ENCODE results near the gene MYADM.

GRCh38 chr19:53885036-53885435 lies 17.4 kb downstream of the MYADM start:
- TF ChIP-seq FOXM1 (IDR thresholded peaks at IDR 0.05; ENCODE audit: borderline replicate concordance) (no peak), NFRKB (IDR thresholded peaks at IDR 0.05) (no peak), SP1 (IDR thresholded peaks at IDR 0.05) (no peak)

All from HEK293T (cell line).